ENCODE data around the gene CD164.

CD164 gene

GRCh38 chr6:109356237-109356636 is 26.0 kb downstream of the CD164 start:
- H3K9me3 ChIP-seq (ENCODE audit: severe bottlenecking), result no peaks in the 10 kb centered on the region
- peaks cover 10% of the 10 kb centered on the region; the same call in 1 of the 2 replicates for H3K36me3 ChIP-seq
- H3K4me3 ChIP-seq (ENCODE audit: low read depth, low read length), result no peak overlapping the region
- no peak overlapping the region for H3K27ac ChIP-seq
- DNase-seq, result no peak
- TF ChIP-seq, protein P1, sequence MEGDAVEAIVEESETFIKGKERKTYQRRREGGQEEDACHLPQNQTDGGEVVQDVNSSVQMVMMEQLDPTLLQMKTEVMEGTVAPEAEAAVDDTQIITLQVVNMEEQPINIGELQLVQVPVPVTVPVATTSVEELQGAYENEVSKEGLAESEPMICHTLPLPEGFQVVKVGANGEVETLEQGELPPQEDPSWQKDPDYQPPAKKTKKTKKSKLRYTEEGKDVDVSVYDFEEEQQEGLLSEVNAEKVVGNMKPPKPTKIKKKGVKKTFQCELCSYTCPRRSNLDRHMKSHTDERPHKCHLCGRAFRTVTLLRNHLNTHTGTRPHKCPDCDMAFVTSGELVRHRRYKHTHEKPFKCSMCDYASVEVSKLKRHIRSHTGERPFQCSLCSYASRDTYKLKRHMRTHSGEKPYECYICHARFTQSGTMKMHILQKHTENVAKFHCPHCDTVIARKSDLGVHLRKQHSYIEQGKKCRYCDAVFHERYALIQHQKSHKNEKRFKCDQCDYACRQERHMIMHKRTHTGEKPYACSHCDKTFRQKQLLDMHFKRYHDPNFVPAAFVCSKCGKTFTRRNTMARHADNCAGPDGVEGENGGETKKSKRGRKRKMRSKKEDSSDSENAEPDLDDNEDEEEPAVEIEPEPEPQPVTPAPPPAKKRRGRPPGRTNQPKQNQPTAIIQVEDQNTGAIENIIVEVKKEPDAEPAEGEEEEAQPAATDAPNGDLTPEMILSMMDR (IDR thresholded peaks at IDR 0.05; ENCODE audit: low read depth, low read length), result no peak
- no peaks in the 10 kb centered on the region for H3K27me3 ChIP-seq (ENCODE audit: insufficient read depth, low read depth, severe bottlenecking)

GRCh38 chr6:109351231-109352130 is 30.8 kb downstream of the CD164 start:
- no peak for DNase-seq
- H3K27me3 ChIP-seq (ENCODE audit: insufficient read depth, low read depth, severe bottlenecking), result no peaks in the 10 kb centered on the region
- H3K4me3 ChIP-seq (ENCODE audit: low read depth, low read length), result no peak overlapping the region
- no peaks in the 10 kb centered on the region for H3K9me3 ChIP-seq (ENCODE audit: severe bottlenecking)
- TF ChIP-seq, protein P1 (IDR thresholded peaks at IDR 0.05; ENCODE audit: low read depth, low read length), result no peak
- no peaks in the 10 kb centered on the region for H3K36me3 ChIP-seq
- H3K27ac ChIP-seq, result no peak overlapping the region

DNA sequence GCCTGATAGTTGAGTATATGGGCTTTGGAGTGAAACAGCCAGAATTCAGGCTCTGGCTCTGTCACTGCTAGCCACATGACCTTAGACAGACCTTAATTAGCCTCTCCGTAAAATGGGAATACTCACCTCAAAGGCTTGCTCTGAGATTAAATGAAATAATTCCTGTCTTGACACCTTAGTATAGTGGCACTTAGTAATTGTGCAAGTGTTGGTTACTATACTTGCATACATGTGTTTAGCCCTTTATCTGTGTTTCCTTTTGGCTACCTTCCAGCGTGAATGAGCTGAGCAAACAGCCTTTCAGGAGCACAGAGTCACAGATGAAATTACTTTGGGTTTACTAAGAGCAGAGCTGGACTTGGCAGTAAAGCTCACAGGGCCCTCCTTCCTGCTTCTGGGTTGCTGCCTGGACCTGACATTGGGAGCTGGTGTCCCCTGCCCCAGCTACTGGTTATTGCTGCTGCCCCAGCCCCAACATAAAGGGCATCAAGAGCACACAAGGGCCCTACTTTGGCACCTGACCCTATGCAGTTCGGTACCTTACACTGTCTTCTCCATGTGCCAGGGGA is 32.8 kb downstream of the CD164 start:
- Histone ChIP-seq H3K36me3 (no peaks in the 10 kb centered on the region), H3K4me3 (ENCODE audit: low read depth, low read length) (no peak overlapping the region), H3K27me3 (ENCODE audit: insufficient read depth, low read depth, severe bottlenecking) (no peaks in the 10 kb centered on the region), H3K27ac (no peak overlapping the region), H3K9me3 (ENCODE audit: severe bottlenecking) (no peaks in the 10 kb centered on the region)
- no peak for DNase-seq
- TF ChIP-seq, protein P1 (IDR thresholded peaks at IDR 0.05; ENCODE audit: low read depth, low read length), result no peak

DNA sequence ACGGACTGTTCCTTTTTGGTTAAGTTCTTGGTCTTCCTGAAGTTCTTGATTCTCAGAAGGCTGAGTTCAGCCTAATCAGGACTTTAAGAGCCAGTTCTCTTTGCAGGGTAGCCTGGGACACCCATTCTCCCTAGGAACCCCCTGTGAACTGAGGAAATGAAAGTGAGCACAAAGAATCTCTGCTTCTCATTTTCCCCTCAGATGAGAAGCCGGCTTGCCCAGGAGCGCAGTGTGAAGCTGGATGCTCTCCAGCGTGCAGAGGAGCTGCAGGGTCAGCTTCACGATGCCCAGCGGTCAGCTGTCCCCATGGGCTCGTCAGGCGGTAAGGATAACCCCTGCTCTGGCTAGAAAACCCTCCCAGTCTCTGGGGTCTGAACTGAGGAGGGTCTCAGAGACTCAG is 34.0 kb downstream of the CD164 start:
- Histone ChIP-seq H3K27ac (no peak overlapping the region), H3K27me3 (ENCODE audit: insufficient read depth, low read depth, severe bottlenecking) (no peaks in the 10 kb centered on the region), H3K9me3 (ENCODE audit: severe bottlenecking) (no peaks in the 10 kb centered on the region), H3K36me3 (no peaks in the 10 kb centered on the region), H3K4me3 (ENCODE audit: low read depth, low read length) (no peak overlapping the region)
- no peak for DNase-seq
- TF ChIP-seq, protein P1 (IDR thresholded peaks at IDR 0.05; ENCODE audit: low read depth, low read length), result no peak

DNA sequence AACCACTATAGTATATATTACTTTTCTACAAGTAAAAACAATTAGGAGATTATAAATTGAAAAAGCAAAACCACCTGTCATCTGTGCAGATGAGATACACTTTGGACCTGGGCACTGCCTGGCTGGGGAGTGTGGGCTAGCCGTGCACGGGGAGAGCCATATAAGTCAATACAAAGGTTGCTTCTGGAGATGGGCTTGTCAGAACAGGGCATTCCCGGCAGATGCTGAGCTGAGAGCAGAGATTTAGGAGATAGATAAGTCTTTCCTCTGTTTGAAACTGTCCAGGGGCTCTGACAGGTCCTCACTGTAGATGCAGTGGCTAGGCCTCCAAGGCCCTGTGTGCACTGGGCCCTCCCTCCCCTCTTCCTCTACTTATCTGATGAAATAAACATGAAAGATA is 34.5 kb downstream of the CD164 start:
- Histone ChIP-seq H3K9me3 (ENCODE audit: severe bottlenecking) (no peaks in the 10 kb centered on the region), H3K4me3 (ENCODE audit: low read depth, low read length) (no peak overlapping the region), H3K36me3 (no peaks in the 10 kb centered on the region), H3K27ac (no peak overlapping the region), H3K27me3 (ENCODE audit: insufficient read depth, low read depth, severe bottlenecking) (no peaks in the 10 kb centered on the region)
- TF ChIP-seq, protein P1 (IDR thresholded peaks at IDR 0.05; ENCODE audit: low read depth, low read length), result no peak
- no peak for DNase-seq
